Right forelimb (tissue), 1 donor: ENCODE data around the gene BABAM1.

ENCODE experiments used
- DNase-seq: peaks from one replicate; pipeline ENCODE4 v3.0.0-alpha.2; 2018

The BABAM1 gene

GRCh38 chr19:17304386-17305215 lies 37.4 kb downstream of the BABAM1 start:
- no peak for DNase-seq

- DNase-seq = no peak
Observed at GRCh38 chr19:17305216-17305516, 37.9 kb downstream of the BABAM1 start.

GRCh38 chr19:17305517-17306284 lies 38.5 kb downstream of the BABAM1 start, which contains the start of gene MRPL34:
MRPL34 (plus strand) TSS chr19:17305872; CDS start chr19:17305893, 21 bp downstream.
- peak; percentile 94 for DNase-seq

- DNase-seq = no peak
Observed at GRCh38 chr19:17306285-17306714, 39.1 kb downstream of the BABAM1 start.

GRCh38 chr19:17307876-17308377 lies 40.7 kb downstream of the BABAM1 start:
- DNase-seq = no peak

- peak; percentile 98 for DNase-seq
Observed at GRCh38 chr19:17309198-17309964, 42.1 kb downstream of the BABAM1 start, which contains the start of gene DDA1. DDA1 (plus strand) TSS chr19:17309563; CDS start chr19:17309655, 92 bp downstream.

GRCh38 chr19:17309965-17310461 lies 42.8 kb downstream of the BABAM1 start:
- no peak for DNase-seq

GRCh38 chr19:17311455-17312188 lies 44.4 kb downstream of the BABAM1 start:
- DNase-seq = no peak

GRCh38 chr19:17312189-17313113 lies 45.2 kb downstream of the BABAM1 start:
- no peak for DNase-seq

GRCh38 chr19:17314007-17314593 lies 46.9 kb downstream of the BABAM1 start:
- DNase-seq = no peak

GRCh38 chr19:17318966-17319365 lies 51.7 kb downstream of the BABAM1 start:
- no peak for DNase-seq

- DNase-seq = no peak
Observed at GRCh38 chr19:17319473-17320238, 52.4 kb downstream of the BABAM1 start.

- no peak for DNase-seq
Observed at GRCh38 chr19:17320435-17320834, 53.2 kb downstream of the BABAM1 start.

GRCh38 chr19:17321655-17322489 lies 54.6 kb downstream of the BABAM1 start:
- DNase-seq = no peak

GRCh38 chr19:17322854-17323253 lies 55.6 kb downstream of the BABAM1 start:
- no peak for DNase-seq

- no peak for DNase-seq
Observed at GRCh38 chr19:17323300-17323963, 56.2 kb downstream of the BABAM1 start.

GRCh38 chr19:17323964-17324332 lies 56.7 kb downstream of the BABAM1 start:
- no peak for DNase-seq
